T-helper 17 cell (primary cell): ENCODE measurements around the gene HBG2. TPM values are rescaled to one million over a fixed set of nuclear protein-coding genes. Genes with fewer than 3 reads are reported as not detected.

ENCODE experiments used
- ATAC-seq: fragments of 150-1000 bp; cut with Tn5 transposase; 2 replicates; pipeline ENCODE4 v1.10.0; 2021; ENCODE audit warnings: mild to moderate bottlenecking, moderate library complexity
- DNase-seq, 3 donors: peaks; one replicate each; pipeline versions ENCODE4 v3.0.0 to v3.0.0-alpha.2; 2020 to 2021
- H3K9me3 ChIP-seq: one replicate; pipeline ENCODE4 v1.7.0; 2013; ENCODE audit warnings: low read length, mild to moderate bottlenecking; ENCODE audit not compliant: control insufficient read depth, poor library complexity, severe bottlenecking
- H3K27ac Mint-ChIP-seq: one replicate; pipeline ENCODE4 v1.8.0; 2022; ENCODE audit warnings: mild to moderate bottlenecking, moderate library complexity, mixed read lengths
- H3K27me3 Mint-ChIP-seq: one replicate; pipeline ENCODE4 v1.8.0; 2022; ENCODE audit warnings: mixed read lengths
- H3K36me3 Mint-ChIP-seq: one replicate; pipeline ENCODE4 v1.8.0; 2022; ENCODE audit warnings: low read depth, mixed read lengths
- H3K4me1 Mint-ChIP-seq: one replicate; pipeline ENCODE4 v1.8.0; 2022; ENCODE audit warnings: mild to moderate bottlenecking, mixed read lengths
- H3K4me3 Mint-ChIP-seq: one replicate; pipeline ENCODE4 v1.8.0; 2022; ENCODE audit warnings: mild to moderate bottlenecking, moderate library complexity, mixed read lengths
- total RNA-seq, 4 donors: library from RNA in 2 of 4; stranded (reverse) in 2 of 4; gene quantifications; one replicate each; pipeline ENCODE4 v1.2.3 and lab custom pipeline; 2022 to 2026

The HBG2 gene
- total RNA-seq, 2 donors from 2014 or later: 1.7 TPM; not detected in 1

- H3K4me3 Mint-ChIP-seq: no peak overlapping the region
- no peak for DNase-seq
- no peaks in the 10 kb centered on the region for H3K36me3 Mint-ChIP-seq
- ATAC-seq: no peak
- H3K27ac Mint-ChIP-seq: no peak overlapping the region
- no peaks in the 10 kb centered on the region for H3K9me3 ChIP-seq
- no peaks in the 10 kb centered on the region for H3K4me1 Mint-ChIP-seq
- peaks cover 10% of the 10 kb centered on the region for H3K27me3 Mint-ChIP-seq
These were observed 34.4 kb upstream of the HBG2 start for GRCh38 chr11:5288906-5289550.

- no peak overlapping the region for H3K27ac Mint-ChIP-seq
- no peaks in the 10 kb centered on the region for H3K36me3 Mint-ChIP-seq
- no peak overlapping the region for H3K4me3 Mint-ChIP-seq
- DNase-seq (no peak), ATAC-seq (no peak)
- no peaks in the 10 kb centered on the region for H3K9me3 ChIP-seq
- H3K27me3 Mint-ChIP-seq: peaks cover 10% of the 10 kb centered on the region
- H3K4me1 Mint-ChIP-seq: no peaks in the 10 kb centered on the region
These were observed 33.7 kb upstream of the HBG2 start for GRCh38 chr11:5288108-5288905.

GRCh38 chr11:5286901-5287300, 32.3 kb upstream of the HBG2 start:
- H3K4me1 Mint-ChIP-seq: no peaks in the 10 kb centered on the region
- no peaks in the 10 kb centered on the region for H3K36me3 Mint-ChIP-seq
- no peak overlapping the region for H3K27ac Mint-ChIP-seq
- H3K9me3 ChIP-seq: no peaks in the 10 kb centered on the region
- DNase-seq: no peak
- peaks cover 10% of the 10 kb centered on the region for H3K27me3 Mint-ChIP-seq
- ATAC-seq: no peak
- no peak overlapping the region for H3K4me3 Mint-ChIP-seq

- Mint-ChIP-seq H3K36me3 (no peaks in the 10 kb centered on the region), H3K4me3 (no peak overlapping the region), H3K27me3 (peaks cover 10% of the 10 kb centered on the region), H3K4me1 (no peaks in the 10 kb centered on the region), H3K27ac (no peak overlapping the region)
- no peak for ATAC-seq
- no peaks in the 10 kb centered on the region for H3K9me3 ChIP-seq
- DNase-seq: no peak
These were observed 31.8 kb upstream of the HBG2 start for GRCh38 chr11:5286351-5286750.

- H3K9me3 ChIP-seq: no peaks in the 10 kb centered on the region
- no peak for ATAC-seq
- Mint-ChIP-seq H3K36me3 (no peaks in the 10 kb centered on the region), H3K4me3 (no peak overlapping the region), H3K4me1 (no peaks in the 10 kb centered on the region), H3K27me3 (peaks cover 10% of the 10 kb centered on the region), H3K27ac (no peak overlapping the region)
- no peak for DNase-seq
These were observed 31.2 kb upstream of the HBG2 start for GRCh38 chr11:5285703-5286340.

- peaks cover 15% of the 10 kb centered on the region for H3K27me3 Mint-ChIP-seq
- H3K4me1 Mint-ChIP-seq: no peaks in the 10 kb centered on the region
- H3K27ac Mint-ChIP-seq: no peak overlapping the region
- H3K9me3 ChIP-seq: no peaks in the 10 kb centered on the region
- no peaks in the 10 kb centered on the region for H3K36me3 Mint-ChIP-seq
- no peak for DNase-seq
- no peak for ATAC-seq
- H3K4me3 Mint-ChIP-seq: no peak overlapping the region
These were observed 30.1 kb upstream of the HBG2 start for GRCh38 chr11:5284637-5285036.

GRCh38 chr11:5283882-5284281, 29.3 kb upstream of the HBG2 start:
- H3K36me3 Mint-ChIP-seq: no peaks in the 10 kb centered on the region
- DNase-seq: no peak
- H3K4me3 Mint-ChIP-seq: no peak overlapping the region
- peaks cover 15% of the 10 kb centered on the region for H3K27me3 Mint-ChIP-seq
- H3K27ac Mint-ChIP-seq: no peak overlapping the region
- H3K4me1 Mint-ChIP-seq: no peaks in the 10 kb centered on the region
- no peak for ATAC-seq
- no peaks in the 10 kb centered on the region for H3K9me3 ChIP-seq

- no peak for ATAC-seq
- Mint-ChIP-seq H3K27me3 (peaks cover 15% of the 10 kb centered on the region), H3K4me3 (no peak overlapping the region), H3K36me3 (no peaks in the 10 kb centered on the region), H3K27ac (no peak overlapping the region), H3K4me1 (no peaks in the 10 kb centered on the region)
- DNase-seq: no peak
- no peaks in the 10 kb centered on the region for H3K9me3 ChIP-seq
These were observed 28.5 kb upstream of the HBG2 start for GRCh38 chr11:5283086-5283485.

GRCh38 chr11:5282628-5283027, 28.0 kb upstream of the HBG2 start:
- no peaks in the 10 kb centered on the region for H3K9me3 ChIP-seq
- H3K27ac Mint-ChIP-seq: no peak overlapping the region
- no peak overlapping the region for H3K4me3 Mint-ChIP-seq
- ATAC-seq (no peak), DNase-seq (no peak)
- peaks cover 15% of the 10 kb centered on the region for H3K27me3 Mint-ChIP-seq
- no peaks in the 10 kb centered on the region for H3K4me1 Mint-ChIP-seq
- H3K36me3 Mint-ChIP-seq: no peaks in the 10 kb centered on the region

GRCh38 chr11:5281596-5281995, 27.0 kb upstream of the HBG2 start:
- no peak overlapping the region for H3K27ac Mint-ChIP-seq
- H3K36me3 Mint-ChIP-seq: no peaks in the 10 kb centered on the region
- DNase-seq: no peak
- peaks cover 15% of the 10 kb centered on the region for H3K27me3 Mint-ChIP-seq
- no peaks in the 10 kb centered on the region for H3K9me3 ChIP-seq
- H3K4me1 Mint-ChIP-seq: no peaks in the 10 kb centered on the region
- ATAC-seq: no peak
- H3K4me3 Mint-ChIP-seq: no peak overlapping the region

GRCh38 chr11:5280582-5281102, 26.1 kb upstream of the HBG2 start:
- peaks cover 15% of the 10 kb centered on the region for H3K27me3 Mint-ChIP-seq
- no peaks in the 10 kb centered on the region for H3K36me3 Mint-ChIP-seq
- ATAC-seq: no peak
- H3K9me3 ChIP-seq: no peaks in the 10 kb centered on the region
- DNase-seq: no peak
- no peak overlapping the region for H3K4me3 Mint-ChIP-seq
- H3K4me1 Mint-ChIP-seq: no peaks in the 10 kb centered on the region
- no peak overlapping the region for H3K27ac Mint-ChIP-seq

GRCh38 chr11:5279471-5280090, 25.0 kb upstream of the HBG2 start:
- peaks cover 6% of the 10 kb centered on the region for H3K27me3 Mint-ChIP-seq

GRCh38 chr11:5277807-5278382, 23.3 kb upstream of the HBG2 start:
- Mint-ChIP-seq H3K36me3 (no peaks in the 10 kb centered on the region), H3K27ac (no peak overlapping the region), H3K4me3 (no peak overlapping the region), H3K27me3 (peaks cover 5% of the 10 kb centered on the region), H3K4me1 (no peaks in the 10 kb centered on the region)
- ATAC-seq (no peak), DNase-seq (no peak)
- H3K9me3 ChIP-seq: no peaks in the 10 kb centered on the region

More at GRCh38 chr11:5279471-5280090, 25.0 kb upstream of the HBG2 start:
- Mint-ChIP-seq H3K36me3 (no peaks in the 10 kb centered on the region), H3K27ac (no peak overlapping the region), H3K4me1 (no peaks in the 10 kb centered on the region), H3K4me3 (no peak overlapping the region)
- ATAC-seq (no peak), DNase-seq (no peak)
- H3K9me3 ChIP-seq: no peaks in the 10 kb centered on the region
